Lower leg skin (tissue), 4 donors: ENCODE results near the gene ASMTL. TPM values are rescaled to one million over a fixed set of nuclear protein-coding genes. Genes with fewer than 3 reads are reported as not detected.

ENCODE experiments used
- DNase-seq, 2 donors: peaks; one replicate each; pipeline ENCODE4 v3.0.0-alpha.2; 2019; ENCODE audit warnings: low spot score in 2 of 2
- H3K4me3 ChIP-seq: fragments of 200-600 bp; sonication (generic); 2 replicates; pipeline ENCODE4 v1.5.1; 2017; ENCODE audit warnings: mild to moderate bottlenecking, low read depth; ENCODE audit not compliant: poor library complexity, severe bottlenecking
- POLR2A ChIP-seq, 2 donors: fragments of 450-650 bp; IDR thresholded peaks; one replicate each; pipeline ENCODE4 v1.6.1; 2016 to 2017; ENCODE audit warnings: antibody characterized with exemption in 2 of 2, mild to moderate bottlenecking in 1 of 2, moderate library complexity in 1 of 2
- WGBS, 2 donors: methylation state at CpG; one replicate each; pipeline ENCODE4 v1.1.5; 2018; 5-methylcytosine and 5-hydroxymethylcytosine counted together
- intact Hi-C: fragments of 100-400 bp; cut with DNase I; formaldehyde crosslinking; loops from one replicate; pipeline ENCODE4 v1.15.0; 2023; ENCODE audit warnings: low total_unique reads
- total RNA-seq, 4 donors: library from RNA; depleted of rRNA; stranded (reverse); fragments of >200 nt; gene quantifications; one replicate each; pipeline ENCODE4 v1.1.0, GENCODE V29; 2016
- TF ChIP-seq, protein P1 (sequence below), 3 donors: fragments of 450-650 bp; IDR thresholded peaks; one replicate each; pipeline ENCODE4 v1.5.1; 2016; ENCODE audit warnings: antibody characterized with exemption in 3 of 3, mild to moderate bottlenecking in 3 of 3, moderate library complexity in 2 of 3

ASMTL gene
- total RNA-seq, 4 donors from 2014 or later = 24.8 to 35.9 (median 30.1) TPM

- intact Hi-C loops = no loop called here
- TF ChIP-seq POLR2A (IDR thresholded peaks at IDR 0.05) = no peak
- TF ChIP-seq, protein P1, sequence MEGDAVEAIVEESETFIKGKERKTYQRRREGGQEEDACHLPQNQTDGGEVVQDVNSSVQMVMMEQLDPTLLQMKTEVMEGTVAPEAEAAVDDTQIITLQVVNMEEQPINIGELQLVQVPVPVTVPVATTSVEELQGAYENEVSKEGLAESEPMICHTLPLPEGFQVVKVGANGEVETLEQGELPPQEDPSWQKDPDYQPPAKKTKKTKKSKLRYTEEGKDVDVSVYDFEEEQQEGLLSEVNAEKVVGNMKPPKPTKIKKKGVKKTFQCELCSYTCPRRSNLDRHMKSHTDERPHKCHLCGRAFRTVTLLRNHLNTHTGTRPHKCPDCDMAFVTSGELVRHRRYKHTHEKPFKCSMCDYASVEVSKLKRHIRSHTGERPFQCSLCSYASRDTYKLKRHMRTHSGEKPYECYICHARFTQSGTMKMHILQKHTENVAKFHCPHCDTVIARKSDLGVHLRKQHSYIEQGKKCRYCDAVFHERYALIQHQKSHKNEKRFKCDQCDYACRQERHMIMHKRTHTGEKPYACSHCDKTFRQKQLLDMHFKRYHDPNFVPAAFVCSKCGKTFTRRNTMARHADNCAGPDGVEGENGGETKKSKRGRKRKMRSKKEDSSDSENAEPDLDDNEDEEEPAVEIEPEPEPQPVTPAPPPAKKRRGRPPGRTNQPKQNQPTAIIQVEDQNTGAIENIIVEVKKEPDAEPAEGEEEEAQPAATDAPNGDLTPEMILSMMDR (IDR thresholded peaks at IDR 0.05) = no peak
- DNase-seq = no peak
- WGBS, 2 donors = 73 to 76% methylated on average over 9 of the region's 9 CpGs
- H3K4me3 ChIP-seq = no peak overlapping the region
These were observed 28.4 kb downstream of the ASMTL start for GRCh38 chrX:1424147-1424851.

- intact Hi-C loops = no loop called here
- 46 to 47% methylated on average over 2 of the region's 2 CpGs for WGBS, 2 donors
- DNase-seq = no peak
These were observed 29.5 kb downstream of the ASMTL start for GRCh38 chrX:1423215-1423614.

GRCh38 chrX:1422135-1422465 lies 30.6 kb downstream of the ASMTL start:
- WGBS, 2 donors = 95 to 98% methylated on average over 4 of the region's 4 CpGs
- intact Hi-C loops = no loop called here
- no peak overlapping the region for H3K4me3 ChIP-seq
- TF ChIP-seq, protein P1 (IDR thresholded peaks at IDR 0.05) = no peak
- no peak for DNase-seq

More at GRCh38 chrX:1423215-1423614, 29.5 kb downstream of the ASMTL start:
- H3K4me3 ChIP-seq = no peak overlapping the region
- TF ChIP-seq, protein P1 (IDR thresholded peaks at IDR 0.05) = no peak
- TF ChIP-seq POLR2A (IDR thresholded peaks at IDR 0.05) = no peak

- intact Hi-C loops = no loop called here
- WGBS, 2 donors = 96 to 97% methylated on average over 19 of the region's 19 CpGs
- no peak overlapping the region for H3K4me3 ChIP-seq
- TF ChIP-seq POLR2A (IDR thresholded peaks at IDR 0.05) = no peak
- TF ChIP-seq, protein P1 (IDR thresholded peaks at IDR 0.05) = no peak
- DNase-seq = no peak
These were observed 31.1 kb downstream of the ASMTL start for GRCh38 chrX:1421433-1422134.

GRCh38 chrX:1420371-1420770 lies 32.3 kb downstream of the ASMTL start:
- TF ChIP-seq, protein P1 (IDR thresholded peaks at IDR 0.05) = no peak
- no peak for TF ChIP-seq POLR2A (IDR thresholded peaks at IDR 0.05)
- 76 to 84% methylated on average over 14 of the region's 14 CpGs for WGBS, 2 donors
- no peak overlapping the region for H3K4me3 ChIP-seq
- no peak for DNase-seq
- intact Hi-C loops = no loop called here
